Measurements from ENCODE around the gene PLEKHA8.

GRCh38 chr7:30072735-30073134 lies 44.5 kb downstream of the PLEKHA8 start:
- TF ChIP-seq CTCF (IDR thresholded peaks at IDR 0.05) (no peak), EZH2phosphoT487 (IDR thresholded peaks at IDR 0.05) (no peak), EZH2 (IDR thresholded peaks at IDR 0.05) (no peak)
